GM18861 (cell line): Measurements from ENCODE around the gene ENTPD2.
A peak's percentile ranks its signal among the peaks of the same experiment; 100 is the strongest.
"Not testable (repeated sequence)": the region's sequence is repeated elsewhere in the genome, so short reads cannot be mapped to it uniquely, and the experiment has no call there.

ENCODE experiments used
- ATAC-seq: cut with Tn5 transposase; IDR thresholded peaks from one replicate; pipeline ENCODE4 v1.9.1; 2021; ENCODE audit not compliant: unreplicated experiment

Gene ENTPD2

DNA sequence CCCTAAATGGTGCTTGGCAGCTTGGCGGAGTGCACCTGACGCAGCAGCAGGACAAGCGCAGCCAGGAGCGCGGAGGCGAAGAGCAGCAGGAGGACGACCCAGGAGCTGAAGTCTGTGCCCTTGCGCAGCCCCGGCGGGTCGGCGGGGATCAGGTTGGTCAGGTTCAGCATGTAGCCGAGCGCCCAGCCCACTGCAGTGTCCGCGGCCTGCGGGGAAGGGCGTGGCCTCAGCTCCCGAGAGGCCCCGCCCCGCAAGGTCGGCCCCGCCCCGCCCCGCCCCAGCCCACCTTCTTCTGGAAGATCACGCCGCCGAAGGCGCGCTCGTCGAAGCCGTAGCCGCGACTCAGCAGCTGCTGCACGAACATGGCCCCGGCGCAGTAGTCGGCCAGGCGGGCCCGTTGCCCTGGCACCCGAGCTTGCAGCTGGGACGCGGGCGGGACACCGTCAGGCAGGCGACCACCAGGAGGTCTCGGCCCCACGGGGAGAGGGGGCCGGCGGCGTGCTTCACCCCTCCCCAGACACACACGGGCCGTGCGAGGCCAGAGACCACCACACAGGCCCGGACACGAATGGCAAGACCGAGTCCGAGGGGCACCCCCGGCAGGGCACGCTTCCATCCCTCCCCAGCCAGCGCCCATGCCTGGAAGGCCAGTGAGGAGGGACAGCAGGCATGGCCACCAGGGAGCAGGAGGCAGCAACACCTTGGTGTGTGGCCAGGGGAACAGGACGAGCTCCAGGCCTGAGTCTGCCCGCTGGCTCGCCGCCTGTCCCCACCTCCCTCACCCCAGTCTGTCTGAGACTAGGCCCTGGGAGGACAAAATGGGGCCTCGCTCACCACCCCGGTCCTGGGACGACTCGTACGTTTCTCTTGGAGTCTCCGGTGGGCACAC, 5.0 kb downstream of the ENTPD2 start:
- ATAC-seq, result no peak

DNA sequence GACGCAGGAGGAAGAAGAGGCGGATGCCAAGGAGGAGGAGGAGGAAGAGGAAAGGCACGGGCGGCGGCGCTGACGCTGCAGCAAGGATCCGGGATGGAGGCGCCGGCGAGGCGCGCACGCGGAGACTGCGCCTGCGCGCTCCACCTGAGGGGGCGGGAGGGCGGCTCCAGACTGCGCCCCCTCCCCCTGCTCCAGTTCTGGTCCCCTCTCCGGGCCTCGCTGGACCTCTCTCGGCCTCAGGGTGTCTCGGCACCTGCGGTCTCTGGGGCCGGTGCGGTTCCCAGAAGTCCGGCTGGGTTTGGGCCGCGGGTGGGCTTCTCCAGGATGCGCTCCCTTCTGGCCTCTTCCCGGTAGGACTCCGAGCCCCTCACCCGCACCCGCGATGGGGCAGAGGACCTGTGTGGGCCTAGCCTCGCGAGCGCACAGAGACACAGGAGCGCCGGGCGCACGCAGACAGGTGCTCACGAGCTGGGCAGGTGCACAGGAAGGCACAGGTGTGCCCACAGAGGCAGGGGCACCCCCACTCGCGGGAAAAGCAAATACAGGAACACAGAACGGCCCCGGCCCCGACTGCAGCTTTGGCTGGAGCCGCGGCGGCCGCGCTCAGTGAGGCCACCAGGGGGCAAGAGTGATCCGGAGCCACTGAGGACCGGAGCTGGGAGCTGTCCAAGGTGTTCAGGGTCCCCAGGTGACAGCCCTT, 7.6 kb downstream of the ENTPD2 start, which contains the start of gene NPDC1:
NPDC1 (minus strand) TSS at position 90 of the 700 bp plus-strand sequence. CDS start 188 bp downstream, outside the sequence.
- no peak for ATAC-seq

DNA sequence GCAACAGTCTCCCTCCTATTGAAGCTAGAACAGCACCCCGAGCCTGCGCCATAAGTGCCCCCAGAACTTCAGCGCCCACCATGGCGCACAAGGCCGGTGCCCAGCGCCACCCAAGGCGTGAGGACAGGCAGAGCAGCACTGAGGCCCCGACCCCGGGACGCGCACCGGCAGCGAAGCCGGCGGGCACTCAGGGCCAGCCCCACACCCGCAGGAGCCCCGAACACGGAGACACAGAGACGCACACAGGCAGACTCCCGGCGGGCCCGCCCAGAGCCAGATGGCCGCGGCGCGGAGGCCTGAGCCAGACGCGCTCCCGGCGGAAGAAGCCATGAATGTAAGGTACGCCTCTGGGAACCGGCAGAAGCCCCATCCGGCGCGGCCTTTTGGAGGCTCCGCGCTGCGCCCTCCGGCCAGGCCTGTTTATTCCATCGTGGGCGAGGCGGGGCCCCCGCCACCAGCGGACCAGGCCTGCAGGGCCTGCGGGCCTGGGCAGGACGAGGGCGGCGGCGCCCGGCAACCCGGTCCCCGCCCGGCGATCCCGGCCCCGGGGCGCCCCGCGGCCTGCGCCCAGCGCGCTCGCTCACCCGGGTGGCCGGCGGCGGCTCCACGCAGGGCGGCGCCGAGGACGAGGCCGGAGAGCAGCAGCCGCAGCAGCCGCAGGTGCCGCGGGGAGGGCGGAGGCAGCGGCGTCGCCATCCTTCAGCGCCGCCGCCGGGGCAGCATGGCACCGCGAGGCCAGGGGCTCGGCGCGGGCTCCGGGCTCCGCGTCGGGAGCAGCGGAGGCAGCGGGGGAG, 8.4 kb downstream of the ENTPD2 start:
- ATAC-seq, result no peak

DNA sequence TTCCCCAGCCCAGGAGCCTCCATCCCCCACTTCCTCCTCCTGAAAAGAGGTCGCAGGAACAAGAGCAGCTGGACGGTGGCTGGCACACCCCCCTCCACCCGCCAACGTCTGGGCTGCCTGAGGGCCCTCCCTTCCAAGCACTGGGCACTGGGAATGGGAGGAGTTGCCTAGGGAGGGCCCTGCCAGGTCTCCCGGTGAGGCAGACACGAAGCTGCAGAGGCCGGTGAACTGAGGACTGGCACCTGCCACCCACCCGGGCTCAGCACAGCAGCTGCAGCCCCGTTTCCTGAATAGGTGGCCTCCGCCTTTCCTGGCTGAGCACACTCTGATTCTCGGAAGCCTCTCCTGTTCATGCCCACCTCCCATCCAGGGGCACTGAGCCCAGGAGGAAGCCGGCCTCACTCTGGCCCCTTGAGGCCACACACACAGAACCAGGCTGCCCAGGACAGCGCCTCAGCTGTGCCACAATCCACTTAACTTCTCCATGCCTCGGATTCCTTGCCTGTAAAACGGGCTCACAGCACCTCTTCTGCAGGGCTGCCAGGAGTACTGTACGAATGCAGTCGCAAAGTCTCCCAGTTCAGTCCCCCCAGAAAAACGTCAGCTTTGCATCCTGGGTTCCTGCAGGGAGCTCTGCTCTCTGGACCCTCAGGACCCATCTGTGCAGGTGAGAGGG, 9.2 kb downstream of the ENTPD2 start:
- ATAC-seq, result no peak

GRCh38 chr9:137044037-137044436, 9.8 kb downstream of the ENTPD2 start:
- ATAC-seq, result no peak

GRCh38 chr9:137042751-137043727, 10.8 kb downstream of the ENTPD2 start:
- no peak for ATAC-seq

DNA sequence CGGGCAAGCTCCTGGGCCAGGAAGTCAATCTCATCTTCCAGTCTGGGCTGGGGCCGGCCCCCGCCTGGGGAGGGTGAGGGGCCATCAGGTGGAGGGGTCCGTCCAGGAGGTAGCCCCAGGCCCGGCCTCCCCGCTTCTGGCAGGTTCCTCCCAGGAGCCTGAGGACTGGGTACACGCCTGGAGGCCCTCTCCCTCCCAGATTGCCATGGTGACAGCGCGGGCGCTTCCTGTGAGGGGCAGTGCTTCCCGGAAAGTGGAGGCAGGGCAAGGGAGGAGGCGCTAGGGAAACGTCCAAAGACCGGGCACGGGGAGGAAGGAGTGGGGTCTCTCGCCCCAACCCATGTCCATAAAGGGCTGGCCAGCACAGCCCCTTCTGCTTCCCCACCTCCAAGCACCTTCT, 12.7 kb downstream of the ENTPD2 start:
- ATAC-seq, result no peak

DNA sequence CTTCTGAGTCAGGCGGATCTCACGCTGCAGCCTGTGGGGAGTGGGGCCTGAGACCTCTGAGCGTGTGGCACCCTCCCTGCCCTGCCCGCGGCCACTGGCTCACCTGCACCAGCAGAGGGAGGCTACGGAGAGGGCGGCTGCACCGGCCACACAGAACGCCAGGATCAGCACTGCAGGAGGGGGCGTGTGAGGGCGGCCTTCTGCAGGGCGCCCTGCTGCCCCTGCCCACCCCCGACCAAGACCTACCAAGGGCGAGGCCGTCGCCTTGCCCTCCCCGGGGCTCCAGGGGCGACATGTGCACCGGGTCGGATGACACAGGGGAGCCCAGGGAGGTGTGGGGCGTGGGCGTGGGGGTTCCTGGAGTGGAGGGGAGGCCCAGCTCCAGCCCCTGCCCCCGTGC, 13.3 kb downstream of the ENTPD2 start:
- ATAC-seq, result no peak

DNA sequence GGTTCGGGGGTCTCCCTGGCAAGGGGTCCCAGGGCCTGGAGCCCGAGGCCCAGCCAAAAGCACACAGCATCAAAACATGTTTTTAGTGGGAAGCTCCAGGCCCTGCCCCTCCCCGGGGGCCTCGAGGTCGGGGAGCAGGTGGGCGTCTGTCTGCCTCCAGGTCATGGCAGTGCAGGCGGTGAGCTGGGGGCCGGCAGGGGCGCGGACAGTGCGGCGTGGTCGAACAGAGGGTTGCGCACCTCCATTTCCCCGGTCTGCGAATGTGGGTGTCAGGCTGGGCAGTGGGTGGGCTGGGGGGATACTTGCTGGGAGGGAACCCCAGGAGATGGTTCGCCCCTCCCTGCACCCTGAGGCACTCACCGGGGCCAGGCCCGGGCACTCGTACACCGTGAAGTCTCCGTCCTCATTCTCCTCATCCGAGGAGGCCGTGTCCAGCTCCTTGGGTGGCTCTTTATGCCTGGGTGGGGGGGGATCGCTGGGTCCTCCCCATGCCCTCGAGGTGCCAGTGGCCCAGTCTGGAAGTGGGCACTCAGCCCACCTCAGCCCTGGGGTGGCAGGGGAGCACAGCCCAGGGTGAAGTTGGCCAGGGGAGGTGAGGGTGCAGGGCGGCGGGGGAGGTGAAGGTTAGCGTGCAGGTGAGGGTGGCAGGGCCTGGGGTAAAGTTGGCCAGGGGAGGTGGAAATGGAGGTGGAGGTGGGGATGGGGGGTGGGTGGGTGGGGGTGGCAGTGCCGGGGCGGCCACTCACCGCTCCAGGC, 14.1 kb downstream of the ENTPD2 start:
- ATAC-seq, result no peak

GRCh38 chr9:137038916-137039315, 14.9 kb downstream of the ENTPD2 start:
- ATAC-seq, result no peak

GRCh38 chr9:137037483-137037882, 16.4 kb downstream of the ENTPD2 start:
- no peak for ATAC-seq

GRCh38 chr9:137037035-137037434, 16.8 kb downstream of the ENTPD2 start:
- ATAC-seq, result no peak

- ATAC-seq, result no peak
Measured at GRCh38 chr9:137035937-137036336, 17.9 kb downstream of the ENTPD2 start.

DNA sequence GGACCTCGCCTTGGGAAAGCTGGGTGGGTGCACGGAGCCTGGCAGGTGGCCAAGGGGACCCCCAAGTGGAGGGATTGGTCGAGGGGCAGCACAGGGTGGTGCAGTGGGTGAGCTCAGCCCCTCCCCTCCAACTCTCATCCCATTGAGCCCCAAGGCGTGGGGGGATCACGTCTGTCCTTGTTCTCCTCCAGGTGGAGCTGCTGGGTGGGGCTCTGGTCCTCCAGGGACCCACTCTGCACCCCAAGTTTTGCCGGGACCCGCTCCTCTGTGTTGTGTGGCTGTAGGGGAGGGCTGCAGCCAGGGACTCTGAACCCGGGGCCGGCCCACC, 18.4 kb downstream of the ENTPD2 start:
- no peak for ATAC-seq

DNA sequence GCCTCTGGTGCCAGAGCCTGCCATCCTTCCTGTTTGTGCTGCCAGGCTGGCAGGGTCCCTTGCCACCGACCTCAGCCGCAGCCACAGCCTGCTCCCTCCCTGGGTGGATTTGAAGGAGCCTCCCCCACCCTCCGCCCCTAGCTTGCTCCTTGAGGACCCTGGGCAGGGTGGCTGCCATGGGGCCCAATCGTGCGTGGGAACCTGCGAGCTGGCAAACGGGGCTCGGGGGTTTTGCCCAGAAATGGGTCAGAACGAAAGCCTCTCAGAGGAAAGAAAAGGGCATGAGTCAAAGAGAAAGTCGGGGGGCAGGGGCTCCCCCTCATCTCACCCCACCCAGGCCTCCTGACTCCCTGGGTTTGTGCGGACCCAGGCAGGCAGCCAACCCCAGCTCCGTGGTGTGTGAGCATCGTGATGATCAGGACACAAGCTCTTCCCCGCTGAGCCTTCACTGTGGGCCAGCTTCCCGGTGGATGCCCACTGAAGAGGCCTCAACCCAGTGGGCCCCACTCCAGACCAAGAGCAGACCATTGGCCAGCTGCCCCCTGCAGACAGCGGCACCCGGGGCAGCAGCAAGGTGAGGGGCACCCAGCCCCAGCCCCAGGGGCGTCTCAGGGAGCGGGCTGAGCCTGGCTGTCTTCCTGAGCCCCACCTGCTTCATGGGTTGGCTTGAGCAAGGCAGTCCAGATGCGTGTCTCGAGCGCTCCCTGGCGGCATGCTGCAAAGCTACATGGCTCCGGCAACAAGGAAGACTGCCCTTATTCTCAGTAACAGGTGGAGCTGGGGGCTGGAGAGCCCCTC, 19.0 kb downstream of the ENTPD2 start:
- ATAC-seq, result peak; percentile 30

DNA sequence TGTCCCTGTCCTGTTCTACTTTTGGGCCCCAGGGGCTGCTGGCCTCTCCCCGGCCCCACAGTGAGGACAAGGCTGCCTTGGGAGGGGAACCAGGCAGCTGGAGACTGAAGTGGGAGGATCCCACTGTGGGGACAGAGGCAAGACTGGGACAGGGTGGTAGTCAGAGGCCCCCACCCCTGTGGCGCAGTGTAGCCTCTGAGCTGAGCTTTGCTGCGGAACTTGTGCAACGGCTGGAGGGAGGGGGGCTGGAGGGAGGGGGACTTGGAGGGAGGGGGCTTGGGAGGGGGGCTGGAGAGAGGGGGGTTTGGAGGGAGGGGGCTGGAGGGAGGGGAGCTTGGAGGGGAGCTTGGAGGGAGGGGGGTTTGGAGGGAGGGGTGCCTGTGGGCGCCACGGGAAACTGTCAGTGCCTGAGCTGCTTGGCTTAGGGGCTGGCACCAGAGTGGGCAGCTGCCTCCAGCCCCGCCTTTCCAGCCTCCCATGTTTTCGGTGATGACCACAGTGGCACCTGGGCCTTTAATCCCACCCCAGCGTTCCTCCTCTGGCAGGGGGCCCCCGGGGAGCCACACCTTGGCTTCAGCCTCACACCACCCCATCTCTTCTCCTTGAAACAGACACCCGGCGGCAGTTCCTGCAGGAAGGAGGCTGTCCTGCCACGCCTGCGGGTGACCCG, 19.7 kb downstream of the ENTPD2 start:
- ATAC-seq, result peak; percentile 7

DNA sequence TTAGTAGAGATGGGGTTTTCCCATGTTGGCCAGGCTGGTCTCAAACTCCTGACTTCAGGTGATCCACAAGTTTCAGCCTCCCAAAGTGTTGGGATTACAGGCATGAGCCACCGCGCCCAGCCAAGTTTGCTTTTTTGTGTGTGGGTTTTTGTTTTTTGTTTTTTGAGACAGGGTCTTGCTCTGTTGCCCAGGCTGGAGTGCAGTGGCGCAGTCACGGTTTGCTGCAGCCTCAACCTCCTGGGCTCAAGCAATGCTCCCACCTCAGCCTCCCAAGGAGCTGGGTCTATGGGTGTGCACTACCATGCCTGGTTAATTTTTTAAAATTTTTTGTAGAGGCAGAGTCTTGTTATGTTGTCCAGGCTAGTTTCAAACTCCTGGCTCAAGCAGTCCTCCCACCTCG, 20.4 kb downstream of the ENTPD2 start:
- not testable (repeated sequence) for ATAC-seq

DNA sequence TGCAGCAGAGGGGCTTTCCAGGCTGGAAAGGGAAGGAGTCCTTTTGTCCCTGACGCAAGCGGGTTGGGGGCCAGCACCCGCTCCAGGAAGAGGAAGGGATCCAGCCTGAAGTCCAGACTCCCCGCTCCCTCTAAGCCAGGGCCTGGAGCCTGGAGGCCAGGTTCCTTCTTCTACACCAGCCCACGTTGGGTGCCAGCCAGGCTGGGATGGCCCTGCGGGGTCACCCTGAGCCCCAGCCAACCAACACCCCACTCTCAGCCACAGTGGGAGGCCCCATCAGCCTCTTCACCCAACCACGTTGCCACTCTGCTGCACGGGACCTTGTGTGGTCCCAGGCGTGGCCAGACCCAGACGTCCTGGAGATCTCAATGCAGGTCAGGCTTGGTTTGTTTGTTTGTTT, 21.0 kb downstream of the ENTPD2 start:
- no peak for ATAC-seq
